ENCODE measurements around the gene G3BP2.

DNA sequence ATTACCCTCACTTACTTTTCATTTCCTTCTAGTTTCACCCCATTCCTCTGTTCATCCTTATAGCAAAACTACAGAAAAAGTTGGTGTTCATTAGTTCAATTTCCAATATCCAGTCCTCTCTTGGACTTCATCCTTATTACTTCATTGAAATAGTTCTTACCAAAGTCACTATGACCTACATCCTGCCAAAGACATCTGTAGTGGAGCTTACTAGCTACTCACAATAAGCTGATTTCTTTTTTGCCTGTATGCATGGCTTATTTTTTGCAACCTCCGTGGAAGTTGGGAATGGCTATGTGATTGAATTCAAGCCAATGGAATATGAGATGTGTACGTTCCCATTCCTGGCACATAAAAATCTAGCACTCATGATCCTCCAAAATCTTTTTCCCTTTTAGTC lies 38.3 kb downstream of the G3BP2 start:
- TF ChIP-seq, protein P1, sequence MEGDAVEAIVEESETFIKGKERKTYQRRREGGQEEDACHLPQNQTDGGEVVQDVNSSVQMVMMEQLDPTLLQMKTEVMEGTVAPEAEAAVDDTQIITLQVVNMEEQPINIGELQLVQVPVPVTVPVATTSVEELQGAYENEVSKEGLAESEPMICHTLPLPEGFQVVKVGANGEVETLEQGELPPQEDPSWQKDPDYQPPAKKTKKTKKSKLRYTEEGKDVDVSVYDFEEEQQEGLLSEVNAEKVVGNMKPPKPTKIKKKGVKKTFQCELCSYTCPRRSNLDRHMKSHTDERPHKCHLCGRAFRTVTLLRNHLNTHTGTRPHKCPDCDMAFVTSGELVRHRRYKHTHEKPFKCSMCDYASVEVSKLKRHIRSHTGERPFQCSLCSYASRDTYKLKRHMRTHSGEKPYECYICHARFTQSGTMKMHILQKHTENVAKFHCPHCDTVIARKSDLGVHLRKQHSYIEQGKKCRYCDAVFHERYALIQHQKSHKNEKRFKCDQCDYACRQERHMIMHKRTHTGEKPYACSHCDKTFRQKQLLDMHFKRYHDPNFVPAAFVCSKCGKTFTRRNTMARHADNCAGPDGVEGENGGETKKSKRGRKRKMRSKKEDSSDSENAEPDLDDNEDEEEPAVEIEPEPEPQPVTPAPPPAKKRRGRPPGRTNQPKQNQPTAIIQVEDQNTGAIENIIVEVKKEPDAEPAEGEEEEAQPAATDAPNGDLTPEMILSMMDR (conservative IDR thresholded peaks at IDR 0.05 in 1 of 2, IDR thresholded peaks at IDR 0.05 in 1 of 2; ENCODE audit: extremely low read depth in 1 of 2, insufficient read depth in 1 of 2, low read depth in 1 of 2, low read length in 2 of 2): no peak
- TF ChIP-seq EZH2 (IDR thresholded peaks at IDR 0.05; ENCODE audit: borderline replicate concordance, low read length): no peak

Data from mammary epithelial cell (primary cell).